Activated naive CD4-positive, alpha-beta T cell treated with anti-CD3 and anti-CD28 coated beads, Interleukin-2, amount 10 ng/mL, durations not matched to agents 7 days and 5 days (primary cell): ENCODE results near the gene MMEL1.
A peak's percentile ranks its signal among the peaks of the same experiment; 100 is the strongest.

Experiments
- CTCF ChIA-PET: fragments of 350-600 bp; sonication (Branson Sonifier 250); formaldehyde crosslinking; loops from one replicate; lab custom pipeline; 2021; ENCODE audit warnings: antibody characterized with exemption; lab: Charles Lee
- DNase-seq: peaks from one replicate; pipeline ENCODE4 v3.0.0-alpha.2; 2020
- H3K27ac Mint-ChIP-seq: one replicate; pipeline ENCODE4 v1.8.0; 2021; ENCODE audit warnings: mild to moderate bottlenecking, moderate library complexity, mixed read lengths
- H3K27me3 Mint-ChIP-seq: one replicate; pipeline ENCODE4 v1.8.0; 2021; ENCODE audit warnings: mild to moderate bottlenecking, mixed read lengths
- H3K36me3 Mint-ChIP-seq: one replicate; pipeline ENCODE4 v1.8.0; 2021; ENCODE audit warnings: mixed read lengths
- H3K4me1 Mint-ChIP-seq: one replicate; pipeline ENCODE4 v1.8.0; 2021; ENCODE audit warnings: mixed read lengths
- H3K4me3 Mint-ChIP-seq: one replicate; pipeline ENCODE4 v1.8.0; 2021; ENCODE audit warnings: mild to moderate bottlenecking, moderate library complexity, mixed read lengths
- H3K9me3 Mint-ChIP-seq: one replicate; pipeline ENCODE4 v1.8.0; 2021; ENCODE audit warnings: mixed read lengths

The MMEL1 gene

GRCh38 chr1:2564006-2564814, 68.6 kb downstream of the MMEL1 start:
- no peak overlapping the region for H3K4me3 Mint-ChIP-seq
- peak overlapping the region; percentile 37 for H3K27ac Mint-ChIP-seq
- CTCF ChIA-PET, result interaction anchor here (1.2 to 3.7 kb wide), 2 partner anchors 18 to 21 kb away, joined by 6 to 16 read pairs; no protein-coding TSS in a partner anchor

DNA sequence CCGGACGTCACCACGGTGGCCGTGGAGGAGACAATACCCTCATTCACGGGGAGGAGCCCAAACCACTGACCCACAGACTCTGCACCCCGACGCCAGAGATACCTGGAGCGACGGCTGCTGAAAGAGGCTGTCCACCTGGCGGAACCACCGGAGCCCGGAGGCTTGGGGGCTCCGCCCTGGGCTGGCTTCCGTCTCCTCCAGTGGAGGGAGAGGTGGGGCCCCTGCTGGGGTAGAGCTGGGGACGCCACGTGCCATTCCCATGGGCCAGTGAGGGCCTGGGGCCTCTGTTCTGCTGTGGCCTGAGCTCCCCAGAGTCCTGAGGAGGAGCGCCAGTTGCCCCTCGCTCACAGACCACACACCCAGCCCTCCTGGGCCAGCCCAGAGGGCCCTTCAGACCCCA, 69.6 kb downstream of the MMEL1 start:
- CTCF ChIA-PET, result interaction anchor here (2.4 to 3.7 kb wide), 2 partner anchors 19 to 25 kb away, joined by 6 to 16 read pairs; no protein-coding TSS in a partner anchor
- H3K36me3 Mint-ChIP-seq, result peaks cover 12% of the 10 kb centered on the region

More at GRCh38 chr1:2564006-2564814, 68.6 kb downstream of the MMEL1 start:
- peaks cover 7% of the 10 kb centered on the region for H3K4me1 Mint-ChIP-seq
- H3K27me3 Mint-ChIP-seq, result peaks cover 3% of the 10 kb centered on the region
- H3K9me3 Mint-ChIP-seq, result no peaks in the 10 kb centered on the region
- H3K36me3 Mint-ChIP-seq, result peaks cover 8% of the 10 kb centered on the region
- DNase-seq, result no peak

GRCh38 chr1:2561898-2562895, 70.6 kb downstream of the MMEL1 start:
- CTCF ChIA-PET, result interaction anchor here (0.6 to 3.7 kb wide), 8 partner anchors 11 to 147 kb away, joined by 3 to 16 read pairs (median 6); no protein-coding TSS in a partner anchor
- DNase-seq, result peak; percentile 41
- H3K27me3 Mint-ChIP-seq, result no peaks in the 10 kb centered on the region
- no peak overlapping the region for H3K27ac Mint-ChIP-seq
- no peaks in the 10 kb centered on the region for H3K9me3 Mint-ChIP-seq
- H3K4me3 Mint-ChIP-seq, result no peak overlapping the region
- H3K4me1 Mint-ChIP-seq, result peaks cover 24% of the 10 kb centered on the region
- peaks cover 17% of the 10 kb centered on the region for H3K36me3 Mint-ChIP-seq

More for the DNA sequence above, 69.6 kb downstream of the MMEL1 start:
- H3K9me3 Mint-ChIP-seq, result no peaks in the 10 kb centered on the region
- H3K4me1 Mint-ChIP-seq, result peaks cover 15% of the 10 kb centered on the region
- no peak overlapping the region for H3K4me3 Mint-ChIP-seq
- H3K27me3 Mint-ChIP-seq, result no peaks in the 10 kb centered on the region
- no peak for DNase-seq
- H3K27ac Mint-ChIP-seq, result no peak overlapping the region

- Mint-ChIP-seq H3K4me1 (peaks cover 26% of the 10 kb centered on the region), H3K27me3 (no peaks in the 10 kb centered on the region), H3K36me3 (peaks cover 20% of the 10 kb centered on the region), H3K4me3 (no peak overlapping the region), H3K9me3 (no peaks in the 10 kb centered on the region), H3K27ac (no peak overlapping the region)
- DNase-seq, result no peak
- CTCF ChIA-PET, result interaction anchor here (1.2 to 3.7 kb wide), 7 partner anchors 11 to 146 kb away, joined by 5 to 16 read pairs (median 7); no protein-coding TSS in a partner anchor
Observed at GRCh38 chr1:2561446-2561845, 71.4 kb downstream of the MMEL1 start.

- H3K27ac Mint-ChIP-seq, result peak overlapping the region; percentile 33
- H3K4me3 Mint-ChIP-seq, result no peak overlapping the region
- H3K27me3 Mint-ChIP-seq, result no peaks in the 10 kb centered on the region
- peaks cover 24% of the 10 kb centered on the region for H3K36me3 Mint-ChIP-seq
- peaks cover 33% of the 10 kb centered on the region for H3K4me1 Mint-ChIP-seq
- DNase-seq, result no peak
- CTCF ChIA-PET, result interaction anchor here (0.6 to 3.7 kb wide), 7 partner anchors 12 to 145 kb away, joined by 4 to 16 read pairs (median 7); no protein-coding TSS in a partner anchor
- no peaks in the 10 kb centered on the region for H3K9me3 Mint-ChIP-seq
Observed at GRCh38 chr1:2560299-2561073, 72.3 kb downstream of the MMEL1 start.

DNA sequence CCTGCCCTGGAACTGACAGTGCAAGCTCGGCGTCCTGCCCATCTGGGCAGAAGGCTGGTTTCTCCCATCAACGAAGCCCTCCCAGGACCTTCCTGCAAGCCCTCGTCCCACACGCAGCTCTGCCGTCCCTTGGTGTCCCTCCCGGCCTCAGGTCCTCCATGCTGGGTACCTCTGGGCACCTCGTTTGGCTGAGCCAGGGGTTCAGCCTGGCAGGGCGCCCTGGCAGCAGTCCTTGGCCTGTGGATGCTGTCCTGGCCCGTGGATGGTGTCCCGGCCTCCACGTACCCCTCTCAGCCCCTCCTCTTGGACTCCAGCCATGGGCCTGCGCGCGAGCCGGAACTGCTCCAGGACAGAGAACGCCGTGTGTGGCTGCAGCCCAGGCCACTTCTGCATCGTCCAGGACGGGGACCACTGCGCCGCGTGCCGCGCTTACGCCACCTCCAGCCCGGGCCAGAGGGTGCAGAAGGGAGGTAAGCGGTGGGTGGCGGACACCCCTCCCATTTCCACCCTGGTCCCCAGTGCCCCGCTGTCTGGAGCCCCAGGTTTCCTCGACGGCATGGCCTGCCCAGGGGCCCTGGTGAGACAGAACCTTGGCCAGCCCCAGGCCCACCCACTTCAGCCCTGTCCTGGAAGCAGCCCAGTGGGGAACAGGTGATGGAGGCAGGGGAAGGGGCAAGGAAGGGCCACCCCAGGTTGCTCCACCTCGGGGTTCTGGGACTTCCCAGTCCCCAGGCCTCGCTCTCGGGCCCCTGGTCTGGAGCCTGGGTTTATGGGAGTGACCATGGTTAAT, 73.1 kb downstream of the MMEL1 start:
- peaks cover 40% of the 10 kb centered on the region for H3K4me1 Mint-ChIP-seq
- CTCF ChIA-PET, result interaction anchor here (2.4 kb wide), 1 partner anchor 25 kb away, joined by 13 read pairs; no protein-coding TSS in a partner anchor
- H3K27me3 Mint-ChIP-seq, result no peaks in the 10 kb centered on the region
- no peak overlapping the region for H3K4me3 Mint-ChIP-seq
- no peak for DNase-seq
- no peaks in the 10 kb centered on the region for H3K9me3 Mint-ChIP-seq
- H3K36me3 Mint-ChIP-seq, result peaks cover 24% of the 10 kb centered on the region
- H3K27ac Mint-ChIP-seq, result no peak overlapping the region

DNA sequence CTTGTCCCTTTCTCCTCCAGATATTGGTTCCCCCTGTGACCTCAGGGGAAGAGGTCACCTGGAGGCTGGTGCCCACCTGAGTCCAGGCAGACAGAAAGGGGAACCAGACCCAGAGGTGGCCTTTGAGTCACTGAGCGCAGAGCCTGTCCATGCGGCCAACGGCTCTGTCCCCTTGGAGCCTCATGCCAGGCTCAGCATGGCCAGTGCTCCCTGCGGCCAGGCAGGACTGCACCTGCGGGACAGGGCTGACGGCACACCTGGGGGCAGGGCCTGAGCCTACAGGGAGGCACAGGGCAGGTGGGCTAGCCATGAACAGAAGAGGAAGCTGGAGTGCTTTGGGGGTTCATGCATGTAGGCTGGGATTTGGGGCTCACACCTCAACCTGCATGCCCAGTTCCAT, 74.0 kb downstream of the MMEL1 start:
- DNase-seq, result no peak
- H3K27me3 Mint-ChIP-seq, result no peaks in the 10 kb centered on the region
- peaks cover 48% of the 10 kb centered on the region for H3K4me1 Mint-ChIP-seq
- H3K36me3 Mint-ChIP-seq, result peaks cover 24% of the 10 kb centered on the region
- no peaks in the 10 kb centered on the region for H3K9me3 Mint-ChIP-seq
- CTCF ChIA-PET, result no interaction called here
- peak overlapping the region; percentile 28 for H3K27ac Mint-ChIP-seq
- H3K4me3 Mint-ChIP-seq, result peak overlapping the region; percentile 66

GRCh38 chr1:2558420-2558819, 74.4 kb downstream of the MMEL1 start:
- DNase-seq, result no peak
- CTCF ChIA-PET, result interaction anchor here (1.1 to 1.3 kb wide), 2 partner anchors 27 to 144 kb away, joined by 3 to 4 read pairs; no protein-coding TSS in a partner anchor
- Mint-ChIP-seq H3K9me3 (no peaks in the 10 kb centered on the region), H3K27me3 (no peaks in the 10 kb centered on the region), H3K36me3 (peaks cover 22% of the 10 kb centered on the region), H3K27ac (peak overlapping the region; percentile 99), H3K4me3 (peak overlapping the region; percentile 98), H3K4me1 (peaks cover 51% of the 10 kb centered on the region)

DNA sequence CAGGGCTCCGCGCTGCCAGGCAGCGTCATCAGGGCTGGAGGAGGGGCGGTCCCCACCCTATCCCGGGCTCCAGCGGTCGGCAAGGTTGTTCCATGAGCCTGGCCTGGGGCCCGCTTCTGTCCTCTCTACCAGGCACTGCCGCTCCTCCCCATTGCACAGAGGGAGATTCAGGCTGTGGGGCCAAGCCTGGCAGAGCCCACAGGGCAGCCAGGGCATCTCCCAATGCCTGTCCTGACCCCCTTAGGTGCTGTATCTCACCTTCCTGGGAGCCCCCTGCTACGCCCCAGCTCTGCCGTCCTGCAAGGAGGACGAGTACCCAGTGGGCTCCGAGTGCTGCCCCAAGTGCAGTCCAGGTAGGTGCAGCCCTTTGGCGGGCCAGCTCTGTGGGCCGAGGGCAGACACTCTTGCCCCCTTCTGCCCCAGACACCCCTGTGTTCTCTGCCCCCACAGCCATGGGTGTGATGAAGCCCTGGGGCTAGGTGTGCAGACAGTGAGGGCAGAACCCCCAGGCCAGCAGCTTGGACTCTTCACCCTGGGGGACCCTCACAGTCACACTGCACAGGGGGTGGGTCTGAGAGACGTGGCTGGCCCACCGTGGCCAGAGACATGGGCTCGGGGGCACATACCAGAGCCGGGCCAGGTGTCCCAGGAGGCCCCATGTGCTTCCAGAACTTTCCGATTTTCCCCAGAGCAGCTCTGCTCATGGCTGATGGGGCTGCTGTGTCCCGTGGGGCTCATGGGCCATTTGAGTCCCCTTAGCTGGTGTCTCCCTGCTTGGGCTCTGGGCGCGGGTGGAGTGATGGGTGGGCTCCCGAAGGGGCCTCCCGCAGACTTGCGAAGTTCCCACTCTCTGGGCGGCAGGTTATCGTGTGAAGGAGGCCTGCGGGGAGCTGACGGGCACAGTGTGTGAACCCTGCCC, 75.1 kb downstream of the MMEL1 start:
- CTCF ChIA-PET, result interaction anchor here (1.1 to 1.5 kb wide), 4 partner anchors 12 to 143 kb away, joined by 3 to 4 read pairs (median 3); no protein-coding TSS in a partner anchor
- Mint-ChIP-seq H3K27me3 (no peaks in the 10 kb centered on the region), H3K9me3 (no peaks in the 10 kb centered on the region), H3K4me3 (peak overlapping the region; percentile 98), H3K36me3 (peaks cover 21% of the 10 kb centered on the region), H3K27ac (peak overlapping the region; percentile 99), H3K4me1 (peaks cover 51% of the 10 kb centered on the region)
- no peak for DNase-seq

- no peaks in the 10 kb centered on the region for H3K9me3 Mint-ChIP-seq
- peaks cover 21% of the 10 kb centered on the region for H3K36me3 Mint-ChIP-seq
- H3K27ac Mint-ChIP-seq, result peak overlapping the region; percentile 99
- peaks cover 51% of the 10 kb centered on the region for H3K4me1 Mint-ChIP-seq
- peak; percentile 70 for DNase-seq
- CTCF ChIA-PET, result interaction anchor here (1.1 to 3.3 kb wide), 10 partner anchors 10 to 230 kb away, joined by 3 to 40 read pairs (median 4); partner anchors contain the start of genes PANK4 and PRXL2B
- peak overlapping the region; percentile 98 for H3K4me3 Mint-ChIP-seq
- no peaks in the 10 kb centered on the region for H3K27me3 Mint-ChIP-seq
Observed at GRCh38 chr1:2556678-2557481, 75.9 kb downstream of the MMEL1 start.

GRCh38 chr1:2556277-2556677, 76.5 kb downstream of the MMEL1 start, which contains the start of gene TNFRSF14:
Gene TNFRSF14, plus strand, starts transcription at chr1:2556371. Its CDS starts 294 bp downstream, at chr1:2556665.
- CTCF ChIA-PET, result interaction anchor here (0.6 to 3.3 kb wide), 11 partner anchors 9 to 361 kb away, joined by 3 to 40 read pairs (median 3); partner anchors contain the start of genes FAAP20, PANK4 and PRXL2B
- Mint-ChIP-seq H3K27me3 (no peaks in the 10 kb centered on the region), H3K9me3 (no peaks in the 10 kb centered on the region), H3K36me3 (peaks cover 17% of the 10 kb centered on the region), H3K27ac (peak within 1 kb of the TSS; percentile 99), H3K4me3 (peak within 1 kb of the TSS; percentile 98), H3K4me1 (peaks cover 49% of the 10 kb centered on the region)
- peak; percentile 89 for DNase-seq
